Posterior cingulate gyrus (tissue), 11 donors: ENCODE data around the gene GYPB.
"Not testable (repeated sequence)": the region's sequence is repeated elsewhere in the genome, so short reads cannot be mapped to it uniquely, and the experiment has no call there.

ENCODE experiments used
- DNase-seq, 10 donors: peaks; one replicate each; pipeline versions ENCODE4 v3.0.0 to v3.0.0-alpha.2; 2020 to 2021; ENCODE audit warnings: mixed read lengths in 3 of 10
- intact Hi-C: fragments of 100-400 bp; cut with DNase I; formaldehyde crosslinking; loops from one replicate; pipeline ENCODE4 v1.15.1; 2023

The GYPB gene

DNA sequence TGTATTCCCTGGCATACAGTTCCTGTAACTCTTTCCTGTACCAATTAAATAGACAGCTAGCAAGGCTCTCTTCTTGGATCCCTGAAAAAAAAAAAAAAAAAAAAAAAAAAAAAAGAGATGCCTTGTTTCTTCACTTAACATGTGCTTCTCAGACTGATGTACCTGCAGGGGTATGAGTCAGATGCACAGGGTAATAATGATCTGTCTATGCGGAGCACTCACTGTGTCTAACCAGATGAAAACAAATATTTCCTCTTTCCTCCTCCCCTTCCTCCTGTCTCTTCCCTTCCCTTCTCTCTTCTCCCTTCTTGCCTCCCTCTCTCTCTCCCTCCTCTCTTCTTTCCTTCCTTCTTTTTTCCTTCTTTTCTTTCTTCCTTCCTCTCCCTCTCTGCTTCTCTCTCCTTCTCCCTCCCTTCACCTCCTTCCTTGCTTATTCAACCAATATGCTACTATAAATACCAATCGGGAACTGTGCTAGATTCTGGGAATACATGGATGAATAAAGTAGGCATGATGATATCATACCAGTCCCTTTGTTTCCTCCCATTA, 3.0 kb downstream of the GYPB start:
- intact Hi-C loops, DNase-seq: not testable (repeated sequence)

- intact Hi-C loops = no loop called here
- no peak for DNase-seq
Measured at GRCh38 chr4:144014808-144015207, 4.4 kb downstream of the GYPB start.

GRCh38 chr4:144008602-144009001, 10.6 kb downstream of the GYPB start:
- DNase-seq, intact Hi-C loops: not testable (repeated sequence)

GRCh38 chr4:144007960-144008359, 11.2 kb downstream of the GYPB start:
- intact Hi-C loops, DNase-seq: not testable (repeated sequence)

- peak in 1 of 10 donors; percentile 57 for DNase-seq
- intact Hi-C loops = not testable (repeated sequence)
Measured at GRCh38 chr4:144006200-144006803, 12.9 kb downstream of the GYPB start.

GRCh38 chr4:144005558-144005953, 13.6 kb downstream of the GYPB start:
- intact Hi-C loops = not testable (repeated sequence)

GRCh38 chr4:144004868-144005557, 14.2 kb downstream of the GYPB start:
- intact Hi-C loops, DNase-seq: not testable (repeated sequence)

More at GRCh38 chr4:144005558-144005953, 13.6 kb downstream of the GYPB start:
- not testable (repeated sequence) for DNase-seq

- DNase-seq = not testable (repeated sequence)
Measured at GRCh38 chr4:144003890-144004265, 15.3 kb downstream of the GYPB start.

GRCh38 chr4:144003205-144003889, 15.8 kb downstream of the GYPB start:
- DNase-seq, intact Hi-C loops: not testable (repeated sequence)

More at GRCh38 chr4:144003890-144004265, 15.3 kb downstream of the GYPB start:
- intact Hi-C loops = not testable (repeated sequence)

GRCh38 chr4:144000331-144000995, 18.7 kb downstream of the GYPB start:
- intact Hi-C loops, DNase-seq: not testable (repeated sequence)

- intact Hi-C loops, DNase-seq: not testable (repeated sequence)
Measured at GRCh38 chr4:143996193-143996592, 23.0 kb downstream of the GYPB start.

GRCh38 chr4:143991761-143992160, 27.4 kb downstream of the GYPB start:
- DNase-seq, intact Hi-C loops: not testable (repeated sequence)

GRCh38 chr4:143990717-143991116, 28.5 kb downstream of the GYPB start:
- DNase-seq, intact Hi-C loops: not testable (repeated sequence)

DNA sequence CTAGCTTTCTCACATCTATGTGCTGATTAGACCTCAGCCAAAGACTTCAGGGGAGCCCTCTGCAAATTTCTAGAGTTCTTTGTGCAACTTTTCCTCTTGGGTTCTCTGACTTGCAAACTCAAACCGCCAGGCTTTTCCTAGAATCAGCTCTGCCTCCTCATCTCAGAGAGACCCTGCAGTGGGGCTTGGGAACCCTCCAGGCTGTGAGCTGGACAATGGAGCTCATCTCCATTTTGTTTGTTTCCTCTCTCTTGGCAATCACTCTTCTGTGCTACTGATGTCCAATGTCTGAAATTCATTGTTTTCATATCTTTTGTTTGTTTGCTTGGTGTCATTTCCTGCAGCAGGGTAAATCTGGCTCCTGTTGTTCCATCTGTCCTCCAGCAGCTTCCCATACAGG, 33.0 kb downstream of the GYPB start:
- DNase-seq = no peak

GRCh38 chr4:143980776-143981175, 38.4 kb downstream of the GYPB start:
- DNase-seq, intact Hi-C loops: not testable (repeated sequence)

More for the DNA sequence above, 33.0 kb downstream of the GYPB start:
- intact Hi-C loops = no loop called here

DNA sequence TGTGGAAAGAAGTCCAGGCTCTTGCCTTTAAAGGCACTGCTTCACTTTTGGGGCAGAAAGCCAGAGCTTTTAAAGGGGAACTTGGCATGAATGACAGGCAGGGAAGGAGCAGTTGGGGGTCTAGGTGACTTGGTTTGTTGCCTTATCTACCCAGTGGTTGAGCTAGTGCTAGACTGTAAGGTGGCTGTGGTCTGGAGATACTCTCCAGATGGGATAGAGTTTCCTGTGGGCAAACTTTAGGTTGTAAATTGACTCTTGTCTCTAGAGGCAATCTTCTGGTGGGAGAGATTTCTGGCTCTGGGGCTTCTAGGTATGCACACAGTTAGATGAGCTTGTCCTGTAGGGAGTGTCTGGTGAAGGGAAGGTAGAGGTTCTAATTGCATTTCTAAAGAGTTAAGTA, 43.7 kb downstream of the GYPB start:
- intact Hi-C loops, DNase-seq: not testable (repeated sequence)

DNA sequence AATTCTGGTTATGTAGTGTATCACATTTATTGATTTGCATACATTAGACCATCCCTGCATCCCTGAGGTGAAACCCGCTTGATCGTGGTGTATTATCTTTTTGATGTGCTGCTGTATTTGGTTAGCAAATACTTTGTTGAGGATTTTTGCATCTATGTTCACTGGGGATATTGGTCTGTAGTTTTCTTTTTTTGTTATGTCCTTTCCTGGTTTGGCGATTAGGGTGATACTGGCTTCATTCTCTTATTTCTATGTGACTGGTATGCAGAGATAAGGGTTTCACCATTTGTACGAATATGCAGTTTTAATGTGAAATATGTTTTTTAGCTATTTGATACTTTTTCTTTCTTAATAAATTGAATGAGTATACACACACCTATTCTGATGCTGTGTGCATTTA, 45.2 kb downstream of the GYPB start:
- DNase-seq, intact Hi-C loops: not testable (repeated sequence)

GRCh38 chr4:143961075-143961474, 58.1 kb downstream of the GYPB start:
- no peak for DNase-seq
- intact Hi-C loops = no loop called here

DNA sequence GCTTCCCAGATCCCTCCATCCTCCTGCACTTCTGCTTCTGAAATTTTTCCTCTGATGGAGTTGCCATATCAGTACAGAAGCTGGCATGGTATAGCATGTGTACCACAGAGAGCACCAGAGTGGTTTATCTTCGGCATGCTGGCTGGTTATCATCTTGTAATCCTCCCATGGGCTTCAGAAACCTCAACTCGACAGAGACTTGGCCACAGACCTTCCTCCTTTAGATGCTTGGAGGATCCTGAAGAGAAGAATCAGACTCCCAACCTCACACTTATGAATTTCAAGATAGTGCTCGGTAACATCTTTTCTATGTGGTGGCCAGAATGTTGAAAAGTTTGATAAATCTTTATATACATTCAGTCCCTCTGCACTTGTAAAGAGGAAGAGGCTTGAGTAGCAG, 63.9 kb downstream of the GYPB start:
- intact Hi-C loops, DNase-seq: not testable (repeated sequence)

GRCh38 chr4:143951458-143951972, 67.7 kb downstream of the GYPB start:
- intact Hi-C loops, DNase-seq: not testable (repeated sequence)
